K562 (cell line): ENCODE results near the gene PBX4. TPM values are rescaled to one million over a fixed set of nuclear protein-coding genes. Genes with fewer than 3 reads are reported as not detected.

Experiments
- BHLHE40 ChIP-seq: IDR thresholded peaks from 2 replicates; pipeline ENCODE4 v1.6.1; 2011; ENCODE audit warnings: low read length, improper control_type of control experiment
- FIP1L1 ChIP-seq: fragments of 200-400 bp; formaldehyde crosslinking; IDR thresholded peaks from 2 replicates; pipeline ENCODE4 v1.6.1; 2018; ENCODE audit warnings: mild to moderate bottlenecking, low read depth, low read length; ENCODE audit not compliant: poor library complexity, severe bottlenecking
- KAT7 ChIP-seq: sonication (generic); formaldehyde crosslinking; IDR thresholded peaks from 2 replicates; pipeline ENCODE4 v1.8.0; 2022; ENCODE audit warnings: missing genetic modification reagents, mild to moderate bottlenecking, borderline replicate concordance
- MEF2D ChIP-seq: conservative IDR thresholded peaks from 2 replicates; pipeline ENCODE4 v1.6.1; 2016; ENCODE audit warnings: low read depth, missing genetic modification characterization, missing compliant biosample characterization
- MGA ChIP-seq: fragments of 450-650 bp; IDR thresholded peaks from 2 replicates; pipeline ENCODE4 v1.6.1; 2016; ENCODE audit warnings: mild to moderate bottlenecking, moderate library complexity
- RBFOX2 ChIP-seq: fragments of 200-400 bp; formaldehyde crosslinking; IDR thresholded peaks from 2 replicates; pipeline ENCODE4 v1.6.1; 2017; ENCODE audit warnings: low read depth, mild to moderate bottlenecking, low read length, moderate library complexity
- RFX7 ChIP-seq: fragments of 250-450 bp; sonication (Bioruptor Pico); IDR thresholded peaks from 2 replicates; pipeline ENCODE4 v1.5.1; 2021; ENCODE audit warnings: mild to moderate bottlenecking
- USF1 ChIP-seq: sonication (generic); formaldehyde crosslinking; IDR thresholded peaks from 2 replicates; pipeline ENCODE4 v1.9.0; 2022; ENCODE audit warnings: mild to moderate bottlenecking, missing genetic modification reagents
- ZBTB1 ChIP-seq: sonication (generic); formaldehyde crosslinking; IDR thresholded peaks from 2 replicates; pipeline ENCODE4 v1.8.1; 2023; ENCODE audit warnings: missing genetic modification reagents, low read depth, mild to moderate bottlenecking, borderline replicate concordance
- polyA plus RNA-seq, 8 experiments: library from polyadenylated mRNA; depleted of rRNA in 4 of 8; stranded (reverse) in 5 of 8; unstranded in 3 of 8; fragments of >200 nt; fragmentation: Nextera tagmentation in 2 of 8; fragmentation: Illumina TruSeq in 1 of 8; extraction: Ambion mirVana in 2 of 8; extraction: Trizol in 1 of 8; gene quantifications; 2 replicates each; pipeline versions ENCODE4 v1.2.1 to v1.2.3, GENCODE V29; 2011 to 2014; ENCODE audit warnings: inconsistent platforms in 1 of 8, missing spikeins in 1 of 8
- total RNA-seq, 7 experiments: library from RNA; depleted of rRNA in 6 of 7; stranded (reverse); fragments of >200 nt in 6 of 7; fragmentation: Illumina TruSeq in 2 of 7; extraction: Trizol in 2 of 7; gene quantifications; 2 replicates each; pipeline versions ENCODE4 v1.2.1 to v1.2.3, GENCODE V29; 2011 to 2021; ENCODE audit warnings: low replicate concordance in 1 of 7
- TF ChIP-seq, protein P1 (sequence below), 2 experiments: fragments of 450-650 bp in 1 of 2; IDR thresholded peaks; 2 replicates each; pipeline ENCODE4 v1.6.1; 2011 to 2017; ENCODE audit warnings: low read depth in 2 of 2, antibody characterized with exemption in 1 of 2, borderline replicate concordance in 1 of 2, low read length in 1 of 2, mild to moderate bottlenecking in 1 of 2, mixed read lengths in 1 of 2; ENCODE audit not compliant: control insufficient read depth in 1 of 2

Gene PBX4
- total and polyA plus RNA-seq, 9 of the 15 experiments (the other 6 are each of a cell fraction or from before 2014, with no cell fraction given), result 0.11 to 3.8 (median 1.6) TPM; not detected in 1

- TF ChIP-seq, protein P1, sequence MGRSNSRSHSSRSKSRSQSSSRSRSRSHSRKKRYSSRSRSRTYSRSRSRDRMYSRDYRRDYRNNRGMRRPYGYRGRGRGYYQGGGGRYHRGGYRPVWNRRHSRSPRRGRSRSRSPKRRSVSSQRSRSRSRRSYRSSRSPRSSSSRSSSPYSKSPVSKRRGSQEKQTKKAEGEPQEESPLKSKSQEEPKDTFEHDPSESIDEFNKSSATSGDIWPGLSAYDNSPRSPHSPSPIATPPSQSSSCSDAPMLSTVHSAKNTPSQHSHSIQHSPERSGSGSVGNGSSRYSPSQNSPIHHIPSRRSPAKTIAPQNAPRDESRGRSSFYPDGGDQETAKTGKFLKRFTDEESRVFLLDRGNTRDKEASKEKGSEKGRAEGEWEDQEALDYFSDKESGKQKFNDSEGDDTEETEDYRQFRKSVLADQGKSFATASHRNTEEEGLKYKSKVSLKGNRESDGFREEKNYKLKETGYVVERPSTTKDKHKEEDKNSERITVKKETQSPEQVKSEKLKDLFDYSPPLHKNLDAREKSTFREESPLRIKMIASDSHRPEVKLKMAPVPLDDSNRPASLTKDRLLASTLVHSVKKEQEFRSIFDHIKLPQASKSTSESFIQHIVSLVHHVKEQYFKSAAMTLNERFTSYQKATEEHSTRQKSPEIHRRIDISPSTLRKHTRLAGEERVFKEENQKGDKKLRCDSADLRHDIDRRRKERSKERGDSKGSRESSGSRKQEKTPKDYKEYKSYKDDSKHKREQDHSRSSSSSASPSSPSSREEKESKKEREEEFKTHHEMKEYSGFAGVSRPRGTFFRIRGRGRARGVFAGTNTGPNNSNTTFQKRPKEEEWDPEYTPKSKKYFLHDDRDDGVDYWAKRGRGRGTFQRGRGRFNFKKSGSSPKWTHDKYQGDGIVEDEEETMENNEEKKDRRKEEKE (IDR thresholded peaks at IDR 0.05; ENCODE audit: borderline replicate concordance in 1 of 2, control insufficient read depth in 1 of 2, low read depth in 2 of 2, low read length in 1 of 2), result no peak
- TF ChIP-seq BHLHE40 (0 out of 2 replicates have a peak, but pooled peaks have one; percentile 33), RFX7 (CRISPR knock-in tag) (no peak), MEF2D (tag) (no peak), USF1 (CRISPR knock-in tag) (peak; percentile 47; the same call in 1 of the 2 replicates), RBFOX2 (peak; percentile 55), FIP1L1 (peak; percentile 27), ZBTB1 (no peak), KAT7 (CRISPR knock-in tag) (no peak), MGA (peak; percentile 86)
Observed at GRCh38 chr19:19540064-19540714, 78.3 kb downstream of the PBX4 start (continued).
